Measurements from ENCODE around the gene FA2H.

FA2H gene

DNA sequence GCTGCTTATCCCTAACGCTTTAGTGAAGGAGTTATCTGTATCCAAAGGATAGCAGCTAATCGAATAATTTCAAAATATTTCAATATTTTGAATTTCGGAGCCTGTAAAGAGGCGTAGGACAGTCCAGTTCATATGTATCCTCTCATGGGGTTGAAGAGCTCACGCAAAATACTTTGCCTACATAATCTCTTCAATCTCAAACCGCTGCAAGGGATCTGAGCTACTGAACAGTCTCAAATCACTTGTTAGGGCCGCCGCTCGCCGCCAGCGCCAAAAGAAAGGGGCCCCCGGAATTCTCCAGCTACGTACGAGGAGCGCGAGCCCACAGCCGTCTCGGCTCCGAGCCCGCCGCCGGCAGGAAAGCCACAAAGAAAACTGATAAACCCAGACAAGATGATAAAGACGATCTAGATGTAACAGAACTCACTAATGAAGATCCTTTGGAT, 107.3 kb downstream of the FA2H start:
- DNase-seq = peak in 1 of 2 donors; percentile 17

- DNase-seq = peak; percentile 99
Observed at GRCh38 chr16:74666425-74667254, 108.0 kb downstream of the FA2H start, which contains the start of gene RFWD3. RFWD3 (minus strand) TSS chr16:74666877; CDS start chr16:74661449, 5,428 bp downstream.

- DNase-seq = no peak
Observed at GRCh38 chr16:74666010-74666421, 108.6 kb downstream of the FA2H start.

Measured in CD4-positive, alpha-beta T cell treated with Interleukin-4 for 1 hour (primary cell).